ENCODE data around the gene MEIOB.

MEIOB gene

GRCh38 chr16:1788095-1788707 lies 83.8 kb downstream of the MEIOB start:
- no peak for DNase-seq (ENCODE audit: extremely low spot score)
- TF ChIP-seq ZNF384 (IDR thresholded peaks at IDR 0.05) (no peak), SP1 (IDR thresholded peaks at IDR 0.05) (no peak), TARDBP (IDR thresholded peaks at IDR 0.05) (no peak), L3MBTL2 (conservative IDR thresholded peaks at IDR 0.05) (no peak), BHLHE40 (IDR thresholded peaks at IDR 0.05; ENCODE audit: borderline replicate concordance) (no peak), FOXK2 (IDR thresholded peaks at IDR 0.05) (no peak), FOXA1 (IDR thresholded peaks at IDR 0.05) (no peak), HDGF (IDR thresholded peaks at IDR 0.05; ENCODE audit: borderline replicate concordance) (no peak), ARNT (IDR thresholded peaks at IDR 0.05) (no peak), ELF4 (IDR thresholded peaks at IDR 0.05) (no peak), SUZ12 (IDR thresholded peaks at IDR 0.05) (no peak)
- POLR2A ChIA-PET: interaction anchor here (1.0 kb wide), 1 partner anchor 15 kb away, joined by 3 read pairs; the partner anchor contains the start of genes EME2 and MRPS34
- CTCF ChIA-PET: no interaction called here

- TF ChIP-seq FOXA1 (IDR thresholded peaks at IDR 0.05): no peak
- no peak for TF ChIP-seq ARNT (IDR thresholded peaks at IDR 0.05)
- TF ChIP-seq ZNF384 (IDR thresholded peaks at IDR 0.05): no peak
- TF ChIP-seq TARDBP (IDR thresholded peaks at IDR 0.05): no peak
- TF ChIP-seq NFRKB (IDR thresholded peaks at IDR 0.05): no peak
- no peak for TF ChIP-seq SUZ12 (IDR thresholded peaks at IDR 0.05)
- TF ChIP-seq L3MBTL2 (conservative IDR thresholded peaks at IDR 0.05): no peak
- TF ChIP-seq LEF1 (IDR thresholded peaks at IDR 0.05; ENCODE audit: borderline replicate concordance): no peak
- TF ChIP-seq PKNOX1 (IDR thresholded peaks at IDR 0.05): no peak
- TF ChIP-seq BHLHE40 (IDR thresholded peaks at IDR 0.05; ENCODE audit: borderline replicate concordance): no peak
- POLR2A ChIA-PET: no interaction called here
- CTCF ChIA-PET: no interaction called here
- no peak for DNase-seq (ENCODE audit: extremely low spot score)
Observed at GRCh38 chr16:1787322-1788094, 84.5 kb downstream of the MEIOB start.

GRCh38 chr16:1787056-1787321 lies 85.0 kb downstream of the MEIOB start:
- no peak for DNase-seq (ENCODE audit: extremely low spot score)
- POLR2A ChIA-PET: no interaction called here
- TF ChIP-seq FOXA1 (IDR thresholded peaks at IDR 0.05) (no peak), CTBP1 (IDR thresholded peaks at IDR 0.05; ENCODE audit: borderline replicate concordance) (no peak), L3MBTL2 (conservative IDR thresholded peaks at IDR 0.05) (no peak), TARDBP (IDR thresholded peaks at IDR 0.05) (no peak), PKNOX1 (IDR thresholded peaks at IDR 0.05) (no peak), SP1 (IDR thresholded peaks at IDR 0.05) (no peak), SUZ12 (IDR thresholded peaks at IDR 0.05) (no peak), LEF1 (IDR thresholded peaks at IDR 0.05; ENCODE audit: borderline replicate concordance) (no peak), NFRKB (IDR thresholded peaks at IDR 0.05) (no peak), FOXM1 (IDR thresholded peaks at IDR 0.05; ENCODE audit: borderline replicate concordance) (no peak), HDGF (IDR thresholded peaks at IDR 0.05; ENCODE audit: borderline replicate concordance) (no peak), ELF4 (IDR thresholded peaks at IDR 0.05) (no peak), BHLHE40 (IDR thresholded peaks at IDR 0.05; ENCODE audit: borderline replicate concordance) (no peak), ARNT (IDR thresholded peaks at IDR 0.05) (no peak), ZNF384 (IDR thresholded peaks at IDR 0.05) (no peak), FOXK2 (IDR thresholded peaks at IDR 0.05) (no peak)
- CTCF ChIA-PET: no interaction called here

GRCh38 chr16:1786242-1787055 lies 85.5 kb downstream of the MEIOB start:
- TF ChIP-seq CTBP1 (IDR thresholded peaks at IDR 0.05; ENCODE audit: borderline replicate concordance): no peak
- TF ChIP-seq ELF4 (IDR thresholded peaks at IDR 0.05): no peak
- no peak for TF ChIP-seq ZNF384 (IDR thresholded peaks at IDR 0.05)
- no peak for TF ChIP-seq SUZ12 (IDR thresholded peaks at IDR 0.05)
- no peak for TF ChIP-seq SP1 (IDR thresholded peaks at IDR 0.05)
- TF ChIP-seq L3MBTL2 (conservative IDR thresholded peaks at IDR 0.05): no peak
- no peak for TF ChIP-seq TARDBP (IDR thresholded peaks at IDR 0.05)
- TF ChIP-seq LEF1 (IDR thresholded peaks at IDR 0.05; ENCODE audit: borderline replicate concordance): no peak
- ChIA-PET CTCF (no interaction called here), POLR2A (no interaction called here)
- DNase-seq (ENCODE audit: extremely low spot score): no peak

GRCh38 chr16:1785846-1786170 lies 86.2 kb downstream of the MEIOB start:
- no peak for DNase-seq (ENCODE audit: extremely low spot score)
- POLR2A ChIA-PET: no interaction called here
- TF ChIP-seq NFRKB (IDR thresholded peaks at IDR 0.05): no peak
- TF ChIP-seq TARDBP (IDR thresholded peaks at IDR 0.05): no peak
- no peak for TF ChIP-seq FOXA1 (IDR thresholded peaks at IDR 0.05)
- TF ChIP-seq HDGF (IDR thresholded peaks at IDR 0.05; ENCODE audit: borderline replicate concordance): no peak
- TF ChIP-seq PKNOX1 (IDR thresholded peaks at IDR 0.05): no peak
- CTCF ChIA-PET: no interaction called here
